Hepatocyte (in vitro differentiated cells): ENCODE data around the gene NEIL3. TPM values are rescaled to one million over a fixed set of nuclear protein-coding genes. Genes with fewer than 3 reads are reported as not detected.

ENCODE experiments used
- DNase-seq: peaks from one replicate; pipeline ENCODE4 v3.0.0-alpha.2; 2016; ENCODE audit warnings: low spot score
- H2AFZ ChIP-seq: fragments of 200-600 bp; sonication (generic); 2 replicates; pipeline ENCODE4 v1.6.0; 2016; ENCODE audit warnings: antibody characterized with exemption, mild to moderate bottlenecking
- H3K27ac ChIP-seq: fragments of 200-600 bp; sonication (generic); 2 replicates; pipeline ENCODE4 v1.5.1; 2016; ENCODE audit warnings: mild to moderate bottlenecking
- H3K27me3 ChIP-seq: fragments of 200-600 bp; sonication (generic); 2 replicates; pipeline ENCODE4 v1.6.1; 2016
- H3K36me3 ChIP-seq: fragments of 200-600 bp; sonication (generic); replicated peaks from 2 replicates; pipeline ENCODE4 v1.5.1; 2016; ENCODE audit warnings: low read depth; ENCODE audit not compliant: insufficient read depth
- H3K4me1 ChIP-seq: fragments of 200-600 bp; sonication (generic); 2 replicates; pipeline ENCODE4 v1.5.1; 2016; ENCODE audit warnings: mild to moderate bottlenecking, moderate library complexity; ENCODE audit not compliant: insufficient read depth
- H3K4me2 ChIP-seq: fragments of 200-600 bp; sonication (generic); 2 replicates; pipeline ENCODE4 v1.6.0; 2016
- H3K4me3 ChIP-seq: fragments of 200-600 bp; sonication (generic); 2 replicates; pipeline ENCODE4 v1.5.1; 2016; ENCODE audit warnings: mild to moderate bottlenecking
- H3K79me2 ChIP-seq: fragments of 200-600 bp; sonication (generic); 2 replicates; pipeline ENCODE4 v1.6.0; 2017; ENCODE audit warnings: mild to moderate bottlenecking
- H3K9me2 ChIP-seq: fragments of 200-600 bp; sonication (generic); replicated peaks from 2 replicates; pipeline ENCODE4 v1.6.0; 2017; ENCODE audit warnings: mild to moderate bottlenecking; ENCODE audit not compliant: insufficient read depth
- H3K9me3 ChIP-seq: fragments of 200-600 bp; sonication (generic); 2 replicates; pipeline ENCODE4 v1.5.1; 2016; ENCODE audit warnings: low read depth, mild to moderate bottlenecking
- H4K20me1 ChIP-seq: fragments of 200-600 bp; sonication (generic); 2 replicates; pipeline ENCODE4 v1.6.0; 2016; ENCODE audit warnings: mild to moderate bottlenecking; ENCODE audit not compliant: insufficient read depth, poor library complexity, severe bottlenecking
- EZH2 ChIP-seq: fragments of 200-600 bp; sonication (generic); IDR thresholded peaks from 2 replicates; pipeline ENCODE4 v1.6.1; 2016; ENCODE audit warnings: antibody characterized with exemption, mild to moderate bottlenecking, borderline replicate concordance
- EZH2phosphoT487 ChIP-seq: fragments of 200-600 bp; sonication (generic); IDR thresholded peaks from one replicate; pipeline ENCODE4 v1.6.1; 2018; ENCODE audit warnings: antibody characterized with exemption, mild to moderate bottlenecking, low read depth, moderate library complexity; ENCODE audit not compliant: unreplicated experiment, severe bottlenecking
- WGBS: methylation state at CpG from one replicate; pipeline ENCODE4 v1.1.6; 2016; ENCODE audit warnings: low lambda C conversion rate; ENCODE audit errors: missing lambda C conversion rate; 5-methylcytosine and 5-hydroxymethylcytosine counted together
- polyA plus RNA-seq: library from polyadenylated mRNA; unstranded; fragments of >200 nt; fragmentation: Nextera tagmentation; extraction: Ambion mirVana; gene quantifications from 2 replicates; pipeline ENCODE4 v1.2.1, GENCODE V29; 2016
- total RNA-seq: library from RNA; depleted of rRNA; stranded (reverse); fragments of >200 nt; gene quantifications from 2 replicates; pipeline ENCODE4 v1.2.3, GENCODE V29; 2014
- TF ChIP-seq, protein P1 (sequence below): fragments of 200-600 bp; sonication (generic); IDR thresholded peaks from 2 replicates; pipeline ENCODE4 v1.5.1; 2016; ENCODE audit warnings: antibody characterized with exemption, mild to moderate bottlenecking; ENCODE audit not compliant: poor library complexity

NEIL3 gene
- total and polyA plus RNA-seq, 2 experiments from 2014 or later: 0.87 to 2.0 TPM

DNA sequence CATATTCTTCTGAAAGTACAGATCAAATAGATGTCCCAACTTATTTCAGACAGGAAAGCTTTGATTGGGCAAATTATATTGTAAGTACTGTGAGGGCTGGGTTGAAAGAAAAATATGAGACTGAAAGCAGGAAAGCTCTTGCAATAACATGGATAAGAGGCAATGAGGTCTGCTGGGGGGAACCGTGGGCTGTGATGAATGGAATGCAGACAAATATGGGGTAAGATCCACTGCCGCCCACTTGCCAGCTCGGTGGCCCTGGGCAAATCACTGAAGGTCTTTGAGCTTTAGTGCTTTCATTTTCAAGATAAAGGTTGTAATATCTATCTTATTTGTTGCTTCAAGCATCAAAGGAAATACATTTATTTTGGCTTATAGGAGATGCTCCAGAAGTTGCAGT, 81.6 kb downstream of the NEIL3 start:
- H3K9me2 ChIP-seq: no peaks in the 10 kb centered on the region
- no peak overlapping the region for H3K27ac ChIP-seq
- H3K36me3 ChIP-seq: no peaks in the 10 kb centered on the region
- H3K4me2 ChIP-seq: no peak overlapping the region
- H3K9me3 ChIP-seq: no peaks in the 10 kb centered on the region
- H3K4me1 ChIP-seq: no peaks in the 10 kb centered on the region
- no peak for DNase-seq
- no peak overlapping the region for H2AFZ ChIP-seq
- TF ChIP-seq EZH2phosphoT487 (no peak), EZH2 (no peak)
- no peaks in the 10 kb centered on the region for H4K20me1 ChIP-seq
- no peak overlapping the region for H3K4me3 ChIP-seq
- WGBS: 67% methylated on average over 3 of the region's 3 CpGs
- H3K27me3 ChIP-seq: no peaks in the 10 kb centered on the region
- H3K79me2 ChIP-seq: no peaks in the 10 kb centered on the region

DNA sequence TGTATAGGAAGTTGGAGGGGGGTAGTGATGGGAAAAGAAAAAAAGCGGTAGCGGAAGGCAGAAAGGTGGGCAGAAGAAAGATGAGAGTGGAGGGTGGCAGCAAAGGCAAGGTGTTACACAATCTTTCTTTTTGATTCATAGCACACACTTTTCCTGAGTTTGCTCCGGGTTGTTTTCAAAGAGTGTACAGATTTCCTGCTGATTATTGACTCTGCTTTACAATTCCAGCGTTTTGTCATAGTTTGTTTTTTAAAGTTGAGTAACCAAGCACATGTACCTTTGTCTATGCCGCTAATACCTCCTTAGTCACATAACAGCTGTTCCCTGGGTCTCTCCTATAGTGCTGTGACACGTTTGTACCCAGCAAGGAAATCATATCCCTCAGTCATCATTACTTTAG, 82.3 kb downstream of the NEIL3 start:
- H3K27ac ChIP-seq: no peak overlapping the region
- no peak overlapping the region for H3K4me3 ChIP-seq
- no peaks in the 10 kb centered on the region for H4K20me1 ChIP-seq
- TF ChIP-seq, protein P1, sequence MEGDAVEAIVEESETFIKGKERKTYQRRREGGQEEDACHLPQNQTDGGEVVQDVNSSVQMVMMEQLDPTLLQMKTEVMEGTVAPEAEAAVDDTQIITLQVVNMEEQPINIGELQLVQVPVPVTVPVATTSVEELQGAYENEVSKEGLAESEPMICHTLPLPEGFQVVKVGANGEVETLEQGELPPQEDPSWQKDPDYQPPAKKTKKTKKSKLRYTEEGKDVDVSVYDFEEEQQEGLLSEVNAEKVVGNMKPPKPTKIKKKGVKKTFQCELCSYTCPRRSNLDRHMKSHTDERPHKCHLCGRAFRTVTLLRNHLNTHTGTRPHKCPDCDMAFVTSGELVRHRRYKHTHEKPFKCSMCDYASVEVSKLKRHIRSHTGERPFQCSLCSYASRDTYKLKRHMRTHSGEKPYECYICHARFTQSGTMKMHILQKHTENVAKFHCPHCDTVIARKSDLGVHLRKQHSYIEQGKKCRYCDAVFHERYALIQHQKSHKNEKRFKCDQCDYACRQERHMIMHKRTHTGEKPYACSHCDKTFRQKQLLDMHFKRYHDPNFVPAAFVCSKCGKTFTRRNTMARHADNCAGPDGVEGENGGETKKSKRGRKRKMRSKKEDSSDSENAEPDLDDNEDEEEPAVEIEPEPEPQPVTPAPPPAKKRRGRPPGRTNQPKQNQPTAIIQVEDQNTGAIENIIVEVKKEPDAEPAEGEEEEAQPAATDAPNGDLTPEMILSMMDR: no peak
- no peak for TF ChIP-seq EZH2phosphoT487
- no peak for TF ChIP-seq EZH2
- no peak overlapping the region for H2AFZ ChIP-seq
- no peak overlapping the region for H3K4me2 ChIP-seq
- H3K9me3 ChIP-seq: no peaks in the 10 kb centered on the region
- H3K27me3 ChIP-seq: no peaks in the 10 kb centered on the region
- no peaks in the 10 kb centered on the region for H3K4me1 ChIP-seq
- H3K9me2 ChIP-seq: no peaks in the 10 kb centered on the region
- no peaks in the 10 kb centered on the region for H3K36me3 ChIP-seq
- WGBS: 69% methylated on average over 6 of the region's 6 CpGs
- no peaks in the 10 kb centered on the region for H3K79me2 ChIP-seq
- DNase-seq: no peak

DNA sequence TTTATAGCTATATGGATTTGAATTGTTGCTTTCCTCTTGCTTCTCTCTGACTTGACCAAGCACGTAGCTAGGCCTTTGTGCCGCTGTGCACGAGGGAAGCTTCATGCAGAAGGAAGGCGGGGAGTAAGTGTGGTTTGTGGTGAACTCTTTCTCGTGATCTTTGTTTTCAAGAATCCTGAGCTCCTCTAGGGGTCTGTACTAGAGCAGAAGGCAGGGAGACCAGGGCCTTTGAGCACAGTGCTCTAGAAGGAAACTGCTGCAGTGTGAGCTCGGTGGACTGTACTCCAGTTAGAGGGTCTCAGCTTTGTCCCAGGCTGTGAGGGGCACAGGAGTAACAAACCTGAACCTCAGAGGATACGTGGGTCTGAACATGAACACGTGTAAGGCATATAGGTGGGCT, 83.6 kb downstream of the NEIL3 start:
- Histone ChIP-seq H3K4me2 (no peak overlapping the region), H3K27ac (no peak overlapping the region), H3K36me3 (no peaks in the 10 kb centered on the region), H3K4me1 (no peaks in the 10 kb centered on the region), H3K9me2 (no peaks in the 10 kb centered on the region), H3K27me3 (no peaks in the 10 kb centered on the region), H4K20me1 (no peaks in the 10 kb centered on the region), H2AFZ (no peak overlapping the region), H3K9me3 (no peaks in the 10 kb centered on the region), H3K79me2 (no peaks in the 10 kb centered on the region), H3K4me3 (no peak overlapping the region)
- WGBS: 81% methylated on average over 8 of the region's 8 CpGs
- DNase-seq: no peak
- TF ChIP-seq EZH2 (no peak), EZH2phosphoT487 (no peak)
- TF ChIP-seq, protein P1: no peak

DNA sequence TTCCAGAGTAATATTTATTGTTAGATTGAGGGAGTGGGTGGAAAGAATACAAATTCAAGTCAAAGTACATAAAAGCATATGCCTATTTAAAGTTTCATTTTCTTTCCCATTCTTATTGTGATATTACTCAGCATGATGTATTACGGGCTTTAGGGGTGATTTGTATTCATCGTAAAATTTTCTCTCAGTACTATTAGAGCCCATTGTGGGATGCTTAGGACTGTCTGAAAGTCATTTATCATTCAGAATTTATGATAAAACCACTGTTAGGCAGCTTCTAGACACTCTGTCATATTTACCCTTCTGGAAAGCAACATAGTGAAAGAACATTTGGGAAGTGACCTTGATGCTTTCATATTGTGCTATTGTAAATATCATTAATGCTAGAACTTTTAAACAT, 86.7 kb downstream of the NEIL3 start:
- no peak overlapping the region for H3K27ac ChIP-seq
- 91% methylated on average over 2 of the region's 2 CpGs for WGBS
- TF ChIP-seq EZH2 (no peak), EZH2phosphoT487 (no peak)
- TF ChIP-seq, protein P1: no peak
- no peak for DNase-seq
- no peaks in the 10 kb centered on the region for H3K27me3 ChIP-seq
- no peaks in the 10 kb centered on the region for H3K79me2 ChIP-seq
- H2AFZ ChIP-seq: no peak overlapping the region
- H3K4me2 ChIP-seq: no peak overlapping the region
- H3K9me2 ChIP-seq: no peaks in the 10 kb centered on the region
- no peaks in the 10 kb centered on the region for H3K9me3 ChIP-seq
- H3K36me3 ChIP-seq: no peaks in the 10 kb centered on the region
- H4K20me1 ChIP-seq: no peaks in the 10 kb centered on the region
- no peaks in the 10 kb centered on the region for H3K4me1 ChIP-seq
- no peak overlapping the region for H3K4me3 ChIP-seq
